Fibroblast of lung (primary cell): ENCODE results near the gene IFT122. TPM values are rescaled to one million over a fixed set of nuclear protein-coding genes. Genes with fewer than 3 reads are reported as not detected.

Source experiments
- DNase-seq, 2 donors: peaks; one replicate each; pipeline versions ENCODE4 v3.0.0 to v3.0.0-alpha.2; 2010; ENCODE audit warnings: low read depth in 2 of 2
- H2AFZ ChIP-seq: 2 replicates; pipeline ENCODE4 v1.5.1; 2012; ENCODE audit warnings: low read length, control low read depth, inconsistent platforms
- H3K27ac ChIP-seq: 2 replicates; pipeline ENCODE4 v1.5.1; 2011; ENCODE audit warnings: low read length, control low read depth; ENCODE audit not compliant: insufficient read depth
- H3K27me3 ChIP-seq: 2 replicates; pipeline ENCODE4 v1.5.1; 2011; ENCODE audit warnings: mild to moderate bottlenecking, low read length; ENCODE audit not compliant: control insufficient read depth, insufficient read depth
- H3K36me3 ChIP-seq: 2 replicates; pipeline ENCODE4 v1.5.1; 2011; ENCODE audit warnings: low read length; ENCODE audit not compliant: control insufficient read depth, insufficient read depth
- H3K4me1 ChIP-seq: 2 replicates; pipeline ENCODE4 v1.5.1; 2011; ENCODE audit warnings: low read length; ENCODE audit not compliant: control insufficient read depth, insufficient read depth; ENCODE audit errors: extremely low read depth
- H3K4me2 ChIP-seq: 2 replicates; pipeline ENCODE4 v1.5.1; 2011; ENCODE audit warnings: low read length, control low read depth; ENCODE audit not compliant: insufficient read depth; ENCODE audit errors: extremely low read depth
- H3K4me3 ChIP-seq, 4 experiments: fragments of 200-600 bp in 1 of 4; sonication (generic) in 1 of 4; replicated peaks in 1 of 4; 2 replicates each; pipeline ENCODE4 v1.5.1; 2011 to 2016; ENCODE audit warnings: low read length in 4 of 4, low read depth in 3 of 4, mild to moderate bottlenecking in 3 of 4, control low read depth in 2 of 4, inconsistent platforms in 1 of 4, mixed read lengths in 1 of 4; ENCODE audit not compliant: insufficient read depth in 1 of 4; ENCODE audit errors: control extremely low read depth in 1 of 4
- H3K79me2 ChIP-seq: 2 replicates; pipeline ENCODE4 v1.5.1; 2012; ENCODE audit warnings: mild to moderate bottlenecking, low read length, inconsistent platforms; ENCODE audit not compliant: control insufficient read depth, insufficient read depth
- H3K9ac ChIP-seq: 2 replicates; pipeline ENCODE4 v1.5.1; 2011; ENCODE audit warnings: mild to moderate bottlenecking, low read length, control low read depth; ENCODE audit not compliant: insufficient read depth
- H3K9me3 ChIP-seq: 2 replicates; pipeline ENCODE4 v1.5.1; 2012; ENCODE audit warnings: low read depth, low read length; ENCODE audit not compliant: control insufficient read depth, insufficient read depth
- H4K20me1 ChIP-seq: 2 replicates; pipeline ENCODE4 v1.5.1; 2011; ENCODE audit warnings: low read length; ENCODE audit not compliant: control insufficient read depth, insufficient read depth; ENCODE audit errors: extremely low read depth
- CTCF ChIP-seq, 2 donors: IDR thresholded peaks in 1 of 2; conservative IDR thresholded peaks in 1 of 2; 1 replicate in 1 of 2; 2 replicates in 1 of 2; pipeline ENCODE4 v1.5.1; 2011 to 2012; ENCODE audit warnings: low read length in 2 of 2, control low read depth in 1 of 2, inconsistent platforms in 1 of 2, low read depth in 1 of 2, mild to moderate bottlenecking in 1 of 2
- EZH2 ChIP-seq: IDR thresholded peaks from 2 replicates; pipeline ENCODE4 v1.5.1; 2012; ENCODE audit warnings: low read length, control low read depth, mild to moderate bottlenecking; ENCODE audit errors: missing control alignments
- polyA plus RNA-seq, 2 donors: library from polyadenylated mRNA; depleted of rRNA in 1 of 2; stranded (reverse) in 1 of 2; unstranded in 1 of 2; fragments of >200 nt; gene quantifications; 2 replicates each; pipeline ENCODE4 v1.2.1, GENCODE V29; 2011 to 2012; ENCODE audit warnings: missing spikeins in 1 of 2
- total RNA-seq: library from RNA; depleted of rRNA; stranded (reverse); fragments of >200 nt; gene quantifications from 2 replicates; pipeline ENCODE4 v1.2.1, GENCODE V29; 2014

The IFT122 gene
- total and polyA plus RNA-seq, 2 donors (not counting 1 experiment from before 2014, with no cell fraction given), result 13.2 to 27.2 TPM

GRCh38 chr3:129561619-129562248 is 121.7 kb downstream of the IFT122 start:
- Histone ChIP-seq H3K4me3 (no peak overlapping the region), H4K20me1 (no peaks in the 10 kb centered on the region), H3K79me2 (peaks cover 9% of the 10 kb centered on the region), H2AFZ (no peak overlapping the region), H3K9me3 (no peaks in the 10 kb centered on the region), H3K4me2 (peak overlapping the region; percentile 81), H3K4me1 (peaks cover 42% of the 10 kb centered on the region), H3K9ac (peak overlapping the region; percentile 24), H3K27me3 (no peaks in the 10 kb centered on the region), H3K36me3 (peaks cover 36% of the 10 kb centered on the region), H3K27ac (peak overlapping the region; percentile 70)
- no peak for DNase-seq
- no peak for TF ChIP-seq CTCF (conservative IDR thresholded peaks at IDR 0.05 in 1 of 2, IDR thresholded peaks at IDR 0.05 in 1 of 2; ENCODE audit: low read depth in 1 of 2, low read length in 2 of 2)
- no peak for TF ChIP-seq EZH2

DNA sequence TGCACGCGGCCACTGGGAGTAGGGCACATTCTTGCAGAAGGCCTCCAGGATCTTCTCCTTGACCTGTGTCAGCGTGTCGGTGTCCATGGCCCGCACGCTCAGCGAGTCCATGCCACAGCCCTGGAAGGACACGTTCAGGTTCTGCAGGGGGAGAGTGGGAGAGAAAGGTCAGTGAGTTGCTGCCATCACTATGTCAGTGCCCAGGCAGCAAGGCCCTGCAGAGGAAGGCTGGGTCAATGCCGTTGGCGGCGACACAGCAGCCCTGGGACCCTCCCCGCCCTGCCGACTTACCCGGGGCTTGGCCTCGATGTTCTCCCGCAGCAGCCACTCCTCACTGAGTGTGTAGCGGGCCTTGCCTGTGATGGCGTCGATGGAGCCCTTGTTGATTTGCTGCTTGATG is 122.8 kb downstream of the IFT122 start:
- peaks cover 9% of the 10 kb centered on the region for H3K79me2 ChIP-seq

GRCh38 chr3:129563332-129563731 is 123.3 kb downstream of the IFT122 start:
- Histone ChIP-seq H3K9me3 (no peaks in the 10 kb centered on the region), H3K27ac (no peak overlapping the region), H3K36me3 (peaks cover 36% of the 10 kb centered on the region), H3K4me1 (peaks cover 34% of the 10 kb centered on the region), H4K20me1 (no peaks in the 10 kb centered on the region), H2AFZ (no peak overlapping the region), H3K4me3 (no peak overlapping the region), H3K79me2 (peaks cover 9% of the 10 kb centered on the region), H3K27me3 (no peaks in the 10 kb centered on the region), H3K9ac (no peak overlapping the region), H3K4me2 (no peak overlapping the region)
- no peak for DNase-seq
- no peak for TF ChIP-seq EZH2
- TF ChIP-seq CTCF (conservative IDR thresholded peaks at IDR 0.05 in 1 of 2, IDR thresholded peaks at IDR 0.05 in 1 of 2; ENCODE audit: low read depth in 1 of 2, low read length in 2 of 2), result no peak

More for the DNA sequence above, 122.8 kb downstream of the IFT122 start:
- H3K27me3 ChIP-seq, result no peaks in the 10 kb centered on the region
- peaks cover 36% of the 10 kb centered on the region for H3K36me3 ChIP-seq
- no peaks in the 10 kb centered on the region for H3K9me3 ChIP-seq
- H4K20me1 ChIP-seq, result no peaks in the 10 kb centered on the region
- peaks cover 39% of the 10 kb centered on the region for H3K4me1 ChIP-seq
- TF ChIP-seq CTCF (conservative IDR thresholded peaks at IDR 0.05 in 1 of 2, IDR thresholded peaks at IDR 0.05 in 1 of 2; ENCODE audit: low read depth in 1 of 2, low read length in 2 of 2), result no peak
- TF ChIP-seq EZH2, result no peak
- H3K27ac ChIP-seq, result no peak overlapping the region
- no peak overlapping the region for H3K4me3 ChIP-seq
- no peak overlapping the region for H3K9ac ChIP-seq
- DNase-seq, result no peak
- no peak overlapping the region for H2AFZ ChIP-seq
- H3K4me2 ChIP-seq, result no peak overlapping the region
